GM18907 (cell line): Measurements from ENCODE around the gene PDE6D.
"Not testable (repeated sequence)": the region's sequence is repeated elsewhere in the genome, so short reads cannot be mapped to it uniquely, and the experiment has no call there.

Source experiments
- ATAC-seq: cut with Tn5 transposase; IDR thresholded peaks from one replicate; pipeline ENCODE4 v1.9.1; 2021; ENCODE audit warnings: mild to moderate bottlenecking, moderate library complexity; ENCODE audit not compliant: unreplicated experiment

Gene PDE6D

DNA sequence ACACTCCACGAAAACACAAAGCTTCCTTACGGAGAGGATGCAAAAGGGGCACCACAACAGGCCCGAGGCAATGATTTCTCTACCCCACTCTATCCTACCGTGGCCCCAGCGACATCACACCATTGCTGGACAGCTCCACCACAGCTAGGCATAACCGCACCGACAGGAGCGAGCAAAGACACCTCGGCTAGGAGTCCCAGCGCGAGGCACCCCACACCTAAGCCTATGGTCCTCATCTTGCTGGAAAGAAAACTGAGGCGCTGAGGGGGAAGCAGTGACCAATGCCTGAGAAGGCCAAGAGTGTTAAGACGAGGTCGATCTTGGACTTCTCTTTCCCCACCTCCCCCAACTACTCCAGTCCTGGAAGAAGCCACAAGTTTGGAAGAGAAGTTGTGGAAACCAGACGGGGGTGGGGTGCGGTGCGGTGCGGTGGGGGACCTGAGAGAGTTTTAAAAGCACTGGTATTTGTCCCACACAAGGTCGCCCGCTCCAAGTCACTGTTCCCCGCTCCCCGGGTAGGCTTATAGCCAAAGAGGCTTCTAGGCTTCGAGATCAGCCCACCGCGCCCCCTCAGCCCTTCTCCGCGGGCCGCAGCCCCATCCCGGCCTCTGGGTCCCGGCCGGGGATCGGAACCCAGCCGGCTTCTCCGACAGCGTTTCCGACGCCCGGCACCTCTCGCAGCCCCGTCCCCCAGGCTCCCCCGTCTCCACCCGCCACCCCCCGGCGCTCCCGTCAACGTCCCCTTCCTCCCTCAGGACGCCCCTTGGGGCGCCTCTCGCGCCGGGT, 766 bp downstream of the PDE6D start:
- no peak for ATAC-seq

DNA sequence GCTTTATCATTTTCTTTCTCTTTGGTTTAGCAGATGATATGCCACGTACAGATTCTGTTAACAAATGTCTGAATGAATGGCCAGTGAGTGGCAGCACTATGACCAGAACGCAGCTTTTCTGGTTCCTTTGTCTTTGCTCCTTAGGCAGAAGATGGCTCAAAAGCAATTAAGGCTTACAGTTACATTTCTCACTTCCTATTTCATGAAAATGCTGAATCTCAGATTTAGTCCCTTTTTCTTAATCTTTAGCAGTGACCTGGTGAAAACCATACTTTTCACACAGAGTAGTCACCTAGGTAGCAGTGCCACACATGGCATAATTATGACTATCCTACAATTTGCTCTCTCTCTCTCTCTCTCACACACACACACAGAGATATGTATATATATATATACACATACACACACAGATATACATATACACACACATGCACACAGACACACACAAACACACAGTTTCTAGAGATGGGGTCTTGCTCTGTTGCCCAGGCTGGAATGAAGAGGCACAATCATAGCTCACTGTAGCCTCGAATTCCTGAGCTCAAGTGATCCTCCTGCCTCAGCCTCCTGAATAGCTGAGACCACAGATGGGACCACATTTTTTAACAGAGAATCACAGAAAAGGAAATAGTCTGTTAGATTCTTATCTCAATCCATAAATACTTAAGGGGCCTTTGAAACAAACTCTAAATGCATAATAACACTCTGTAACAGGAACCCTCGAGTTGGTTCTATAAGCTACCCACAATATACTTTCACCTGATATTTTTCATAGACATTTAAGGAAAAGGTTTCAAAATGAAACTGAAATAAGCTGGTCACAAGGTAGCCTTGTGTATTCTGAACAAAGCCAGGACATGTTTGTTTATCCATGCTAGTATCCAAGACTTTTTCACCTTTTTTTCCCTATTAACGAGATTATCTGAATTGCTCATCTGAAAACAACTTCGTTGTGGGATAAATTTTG, 11.6 kb downstream of the PDE6D start:
- ATAC-seq: no peak

GRCh38 chr2:231765496-231765929, 15.6 kb downstream of the PDE6D start:
- ATAC-seq: peak; percentile 45

DNA sequence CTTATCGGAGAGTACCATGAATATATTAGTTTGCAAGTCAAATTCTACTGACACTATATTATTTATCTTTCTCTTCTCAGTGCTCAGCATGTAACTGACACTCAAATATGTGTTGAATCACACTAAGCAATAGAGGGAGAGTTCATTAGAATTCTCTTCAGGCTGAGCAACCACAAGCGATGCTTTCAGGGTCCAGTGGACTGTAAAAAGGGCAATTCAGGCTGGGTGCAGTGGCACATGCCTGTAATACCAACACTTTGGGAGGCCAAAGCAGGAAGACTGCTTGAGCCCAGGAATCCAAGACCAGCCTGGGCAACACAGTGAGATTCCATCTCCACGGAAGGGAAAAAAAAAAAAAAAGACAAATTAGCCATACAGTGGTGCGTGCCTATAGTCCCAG, 16.3 kb downstream of the PDE6D start:
- no peak for ATAC-seq

DNA sequence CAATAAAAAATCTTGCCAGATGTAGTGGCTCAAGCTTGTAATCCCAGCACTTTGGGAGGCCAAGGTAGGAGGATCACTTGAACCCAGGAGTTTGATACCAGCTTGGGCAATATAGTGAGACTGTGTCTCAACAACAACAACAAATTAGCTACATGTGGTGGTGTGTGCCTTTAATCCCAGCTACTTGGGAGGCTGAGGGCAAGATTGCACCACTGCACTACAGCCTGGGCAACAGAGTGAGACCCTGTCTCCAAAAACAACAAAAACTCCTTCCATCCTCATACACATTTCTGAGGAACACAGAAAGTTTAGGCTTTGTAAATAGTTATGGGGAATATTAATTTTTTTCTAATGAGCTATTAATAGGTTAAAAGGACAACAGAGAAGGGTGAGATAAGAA, 17.0 kb downstream of the PDE6D start:
- no peak for ATAC-seq

- ATAC-seq: no peak
These were observed 19.3 kb downstream of the PDE6D start for GRCh38 chr2:231761735-231762134.

DNA sequence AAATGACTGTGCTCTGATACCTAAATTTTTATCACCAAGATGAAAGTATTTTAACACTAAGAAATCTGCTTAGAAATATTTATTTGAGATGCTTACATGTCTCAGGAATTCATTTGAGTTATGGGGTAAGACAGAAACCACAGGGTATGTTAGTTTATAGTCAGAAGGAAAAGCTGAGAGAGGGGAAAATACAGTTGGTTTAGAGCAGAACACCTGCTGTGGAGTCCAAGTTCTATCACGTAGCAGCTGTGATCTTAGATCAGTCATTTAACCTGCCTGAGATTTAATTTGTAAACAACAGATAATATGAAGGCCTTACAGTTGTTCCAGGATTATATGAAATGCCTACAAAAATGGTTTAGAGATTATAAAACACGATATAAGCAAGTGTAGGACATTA, 29.0 kb downstream of the PDE6D start:
- ATAC-seq: no peak

DNA sequence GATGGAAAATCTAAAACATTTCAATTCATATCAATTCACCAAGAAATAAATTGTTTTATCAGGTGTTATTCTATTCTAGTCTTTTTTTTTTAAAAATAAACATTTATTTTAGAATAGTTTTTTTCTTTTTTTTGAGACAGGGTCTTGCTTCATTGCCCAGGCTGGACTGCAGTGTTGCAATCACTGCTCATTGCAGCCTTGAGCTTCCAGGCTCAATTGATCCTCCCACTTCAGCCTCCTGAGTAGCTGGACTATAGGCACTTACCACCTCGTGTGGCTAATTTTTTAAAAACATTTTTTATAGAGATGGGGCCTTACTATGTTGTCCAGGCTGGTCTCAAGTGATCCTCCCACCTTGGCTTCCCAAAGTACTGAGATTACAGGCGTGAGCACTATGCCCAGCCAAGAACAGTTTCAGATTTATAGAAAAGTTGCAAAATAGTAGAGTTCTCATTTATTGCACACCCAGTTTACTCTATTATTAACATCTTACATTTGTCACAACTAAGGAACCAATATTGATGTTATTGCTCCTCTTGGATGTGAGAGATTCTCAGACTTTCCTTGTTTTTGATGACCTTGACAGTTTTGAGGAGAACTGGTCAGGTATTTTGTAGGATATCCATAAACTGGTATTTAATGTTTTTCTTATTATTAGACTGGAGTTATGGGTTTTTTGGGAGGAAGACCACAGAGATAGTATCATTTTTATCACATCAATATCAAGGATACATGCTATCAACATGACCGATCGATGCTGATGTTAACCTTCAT, 29.9 kb downstream of the PDE6D start:
- ATAC-seq: no peak

DNA sequence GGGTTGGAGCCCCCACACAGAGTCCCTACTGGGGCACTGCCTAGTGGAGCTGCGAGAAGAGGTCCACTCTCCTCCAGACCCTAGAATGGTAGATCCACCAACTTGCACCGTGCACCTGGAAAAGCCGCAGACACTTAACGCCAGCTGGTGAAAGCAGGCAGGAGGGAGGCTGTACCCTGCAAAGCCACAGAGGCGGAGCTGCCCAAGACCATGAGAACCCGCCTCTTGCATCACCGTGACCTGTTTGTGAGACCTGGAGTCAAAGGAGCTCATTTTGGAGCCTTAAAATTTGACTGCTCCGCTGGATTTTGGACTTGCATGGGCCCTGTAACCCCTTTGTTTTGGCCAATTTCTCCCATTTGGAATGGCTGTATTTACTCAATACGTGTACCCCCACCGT, 32.1 kb downstream of the PDE6D start:
- not testable (repeated sequence) for ATAC-seq

- ATAC-seq: not testable (repeated sequence)
These were observed 32.8 kb downstream of the PDE6D start for GRCh38 chr2:231748153-231748896.

DNA sequence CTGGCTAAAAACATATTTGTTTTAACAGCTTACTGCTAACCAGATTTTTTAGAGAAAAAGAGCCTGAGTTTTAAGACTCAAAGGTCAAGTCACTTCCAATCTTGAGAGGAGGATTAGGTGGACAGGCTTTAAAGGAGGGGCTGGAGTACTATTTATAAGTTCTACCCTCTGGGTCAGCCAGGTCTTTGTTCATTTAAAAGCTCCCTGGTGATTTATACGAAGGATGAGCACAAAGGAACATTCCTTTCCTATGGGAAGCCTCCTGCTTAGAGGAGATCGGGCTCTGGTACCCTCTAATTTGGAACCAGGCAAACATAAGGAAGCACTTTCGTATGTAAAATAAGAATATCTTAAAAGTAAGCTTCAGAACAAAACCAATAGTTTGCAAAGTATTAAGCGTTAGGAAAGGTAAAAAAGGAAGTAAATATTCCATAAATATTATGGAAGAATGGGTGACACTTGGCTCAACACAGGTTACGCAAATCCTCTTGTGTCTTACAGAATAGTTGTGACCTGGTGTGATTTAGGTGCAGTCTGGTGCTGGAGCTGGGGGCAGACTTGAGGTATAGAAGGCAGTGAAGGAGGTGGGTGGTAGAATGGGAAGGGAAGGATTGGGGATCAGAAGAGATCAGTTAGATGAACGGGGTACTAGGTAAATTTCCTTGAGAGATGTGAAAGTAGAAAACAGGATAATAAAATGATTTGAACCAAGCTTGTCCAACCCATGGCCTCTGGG, 35.6 kb downstream of the PDE6D start:
- ATAC-seq: no peak

DNA sequence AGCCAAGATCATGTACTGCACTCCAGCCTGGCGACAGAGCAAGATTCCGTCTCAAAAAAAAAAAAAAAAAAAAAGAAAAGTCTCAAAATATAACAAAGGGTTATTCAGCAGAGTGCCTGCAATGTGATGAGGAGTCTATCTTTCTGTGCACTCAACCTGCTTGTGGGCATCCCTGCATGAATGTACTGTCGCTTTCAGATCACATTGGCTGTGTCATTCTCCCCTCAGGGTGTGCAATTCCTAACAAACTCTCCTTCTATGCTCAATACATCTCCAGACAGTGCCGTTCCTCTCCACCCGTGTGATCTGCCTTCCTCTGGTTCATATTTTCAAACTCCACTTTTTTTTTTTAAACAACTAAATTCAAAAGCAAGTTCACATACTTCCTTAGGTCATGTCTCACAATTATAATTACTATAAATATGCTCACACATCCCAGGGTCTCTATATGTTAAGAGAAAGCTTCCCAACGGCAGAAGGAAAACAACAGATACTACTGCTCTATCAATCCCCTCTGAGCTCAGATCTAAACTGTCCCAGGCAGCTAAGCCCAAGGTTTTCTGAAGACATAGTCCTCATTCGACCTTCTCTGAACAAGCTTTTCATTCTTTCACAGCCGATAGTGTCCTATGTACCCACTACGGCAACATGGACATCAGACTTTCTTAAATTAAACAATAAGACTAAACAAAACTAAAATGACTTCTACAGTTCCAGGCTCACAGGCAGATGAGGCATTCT, 37.5 kb downstream of the PDE6D start:
- ATAC-seq: no peak

GRCh38 chr2:231737761-231738160, 43.3 kb downstream of the PDE6D start:
- no peak for ATAC-seq

DNA sequence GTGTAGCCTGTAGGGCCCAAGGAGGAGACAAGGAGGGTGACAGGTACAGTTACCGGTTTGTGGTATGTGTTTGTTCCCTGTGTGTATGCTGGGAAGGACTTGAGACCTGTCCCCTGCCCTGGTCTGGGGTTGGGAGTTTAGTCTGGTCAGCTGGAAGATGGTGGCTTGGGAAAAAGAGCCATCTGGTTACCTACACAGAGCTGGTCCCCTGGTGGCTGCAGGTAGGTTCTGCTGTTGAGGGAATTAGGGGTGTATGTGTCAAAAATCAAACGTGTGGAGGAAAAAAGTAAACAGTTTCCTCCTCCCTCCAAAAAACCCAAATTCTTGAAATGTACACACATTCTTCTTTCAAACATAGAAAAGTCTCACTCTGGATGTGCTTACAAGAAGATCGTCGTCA, 48.5 kb downstream of the PDE6D start:
- ATAC-seq: no peak

GRCh38 chr2:231727621-231728020, 53.5 kb downstream of the PDE6D start:
- ATAC-seq: no peak

GRCh38 chr2:231726276-231726675, 54.8 kb downstream of the PDE6D start:
- no peak for ATAC-seq

DNA sequence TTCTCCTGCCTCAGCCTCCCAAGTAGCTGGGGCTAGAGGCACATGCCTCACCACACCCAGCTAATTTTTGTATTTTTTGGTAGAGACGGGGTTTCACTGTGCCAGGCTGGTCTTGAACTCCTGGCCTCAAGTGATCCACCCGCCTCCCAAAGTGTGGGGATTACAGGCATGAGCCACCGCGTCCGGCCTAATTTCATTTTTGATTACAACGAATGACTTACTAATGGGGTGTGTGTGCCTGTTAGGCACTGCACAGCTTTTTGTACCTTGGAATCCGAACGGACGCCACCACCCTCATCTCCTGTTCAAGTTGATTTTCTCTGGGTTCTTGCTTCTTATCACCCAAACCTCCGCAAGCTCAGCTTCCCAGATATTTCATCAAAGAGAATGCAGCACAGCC, 55.6 kb downstream of the PDE6D start:
- ATAC-seq: no peak

- no peak for ATAC-seq
These were observed 58.3 kb downstream of the PDE6D start for GRCh38 chr2:231722721-231723307.
